NCI-H2107 (cell line): ENCODE data around the gene RASA2.

ENCODE experiments used
- DNase-seq: peaks from one replicate; lab custom pipeline; 2025; lab: John Stamatoyannopoulos, UW

RASA2 gene

GRCh38 chr3:141646760-141647561 is 160.1 kb downstream of the RASA2 start:
- DNase-seq, result peak; percentile 3

- no peak for DNase-seq
Observed at GRCh38 chr3:141647562-141647915, 160.7 kb downstream of the RASA2 start.

DNA sequence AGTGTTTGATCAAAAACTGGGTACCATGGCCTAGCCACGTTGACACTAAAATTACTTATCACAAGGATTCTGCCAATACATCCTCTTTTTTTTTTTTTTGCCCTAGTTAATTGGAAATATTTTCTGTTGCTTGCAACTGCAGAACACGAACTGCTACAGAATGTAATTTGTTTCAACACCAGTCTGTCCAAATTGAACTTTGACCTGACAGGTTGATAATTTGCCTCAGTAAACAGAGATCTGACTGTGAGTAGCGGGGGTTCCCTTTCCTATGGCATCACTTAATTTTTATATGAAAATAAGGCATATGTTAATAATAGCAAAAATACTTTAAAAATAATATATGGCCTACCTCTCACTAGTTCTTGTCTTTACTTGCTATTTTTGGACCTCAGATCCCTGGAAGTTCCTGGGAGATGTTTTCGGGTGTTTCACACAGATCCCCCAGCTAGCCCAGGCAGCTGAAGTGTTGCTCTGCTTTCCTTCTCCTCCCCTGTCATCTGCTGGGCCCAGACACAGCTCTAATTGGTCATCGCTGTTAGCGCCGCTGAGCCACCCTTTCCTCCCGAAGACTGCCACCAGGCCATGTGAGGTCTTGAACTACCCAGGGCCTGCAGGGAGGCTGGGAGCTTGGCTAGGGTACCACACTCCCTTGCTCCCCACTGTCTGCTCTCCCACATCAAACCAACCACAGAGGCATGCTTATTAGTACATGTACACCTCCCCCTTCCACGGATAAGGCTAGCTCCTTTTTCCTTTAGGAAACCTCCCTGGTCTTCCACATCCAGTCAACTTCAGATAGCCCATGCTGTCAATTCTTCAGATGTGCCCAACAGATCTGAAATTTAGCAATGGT is 161.5 kb downstream of the RASA2 start:
- no peak for DNase-seq

GRCh38 chr3:141649871-141650270 is 163.0 kb downstream of the RASA2 start:
- DNase-seq, result no peak

GRCh38 chr3:141650783-141651182 is 164.0 kb downstream of the RASA2 start:
- no peak for DNase-seq

DNA sequence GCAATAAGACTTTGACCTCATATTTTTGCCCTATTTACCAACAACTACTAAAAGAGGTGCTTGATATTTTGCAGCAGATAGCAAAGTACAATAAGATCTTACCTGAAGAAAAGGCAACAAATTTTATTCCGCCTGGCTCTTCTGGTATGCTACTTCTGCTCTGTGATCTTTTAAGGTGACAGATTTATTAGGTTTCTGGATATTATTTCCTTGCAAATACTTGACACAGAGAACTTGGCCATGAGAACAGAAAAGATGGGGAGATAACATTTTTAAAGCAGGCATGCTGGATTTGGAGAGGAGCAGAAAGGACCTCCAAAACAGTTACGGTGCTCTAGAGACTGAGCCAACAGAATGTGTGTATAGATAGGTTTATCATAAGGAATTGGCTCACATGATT is 164.6 kb downstream of the RASA2 start:
- DNase-seq, result no peak

GRCh38 chr3:141652349-141652748 is 165.5 kb downstream of the RASA2 start:
- DNase-seq, result no peak

DNA sequence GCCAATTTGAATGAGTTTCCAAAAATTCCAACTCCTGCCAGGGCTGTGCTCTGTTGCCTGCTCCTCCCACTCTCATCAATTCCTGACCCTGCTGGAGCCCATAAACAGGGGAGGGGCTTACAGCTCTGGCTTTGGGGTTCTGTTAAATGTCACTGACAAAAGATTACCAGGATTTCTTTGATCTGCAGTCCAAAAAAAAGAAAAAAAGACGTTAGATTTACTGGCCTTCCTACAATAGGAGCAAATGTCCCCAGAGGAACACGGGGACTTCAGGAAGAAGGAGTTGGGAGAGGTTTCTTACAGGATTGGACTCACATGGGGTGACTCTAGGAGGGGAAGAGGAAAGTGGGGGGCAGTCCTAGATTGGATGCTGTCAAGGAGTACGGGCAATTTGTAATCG is 167.0 kb downstream of the RASA2 start:
- no peak for DNase-seq

GRCh38 chr3:141655801-141656200 is 169.0 kb downstream of the RASA2 start:
- DNase-seq, result no peak

DNA sequence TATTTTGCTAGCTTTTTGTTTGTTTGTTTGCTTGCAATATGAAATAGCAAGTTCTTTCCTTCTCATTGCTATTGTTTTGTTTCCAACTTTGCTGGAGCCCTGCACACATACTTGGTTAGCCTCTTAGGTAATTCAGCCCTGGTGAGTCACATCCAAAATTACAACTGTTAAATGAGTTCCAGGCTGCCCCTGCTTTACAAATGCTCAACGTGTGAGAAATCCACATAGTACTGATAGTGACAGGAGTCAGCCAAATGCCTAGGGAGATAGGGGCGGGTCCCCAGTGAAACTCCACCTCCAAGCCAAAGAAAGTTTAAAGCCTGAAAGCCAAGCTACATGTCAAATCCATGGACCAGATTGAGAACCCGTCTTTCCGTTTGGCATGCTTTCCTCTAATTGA is 169.9 kb downstream of the RASA2 start:
- no peak for DNase-seq

DNA sequence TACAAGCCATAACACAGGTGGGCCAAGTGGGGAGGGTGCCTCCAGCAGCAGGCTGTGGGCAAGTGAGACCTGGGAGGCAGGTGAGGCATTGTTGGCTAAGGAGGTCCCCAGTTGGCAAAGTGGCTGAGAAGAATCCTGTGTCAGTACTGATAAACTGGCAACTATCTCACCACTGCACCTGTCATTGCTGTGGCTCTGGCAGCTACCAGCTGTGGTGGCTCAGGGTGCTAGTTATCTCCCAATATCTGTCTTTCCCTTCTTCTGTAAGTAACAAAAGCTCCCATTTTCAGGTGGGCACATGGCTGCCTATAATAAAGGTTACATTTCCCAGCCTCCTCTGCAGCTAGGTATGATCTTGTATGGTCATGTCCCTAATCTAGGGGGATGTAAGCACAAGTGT is 170.7 kb downstream of the RASA2 start:
- DNase-seq, result no peak

- DNase-seq, result peak; percentile 51
Observed at GRCh38 chr3:141659821-141660613, 173.2 kb downstream of the RASA2 start.

DNA sequence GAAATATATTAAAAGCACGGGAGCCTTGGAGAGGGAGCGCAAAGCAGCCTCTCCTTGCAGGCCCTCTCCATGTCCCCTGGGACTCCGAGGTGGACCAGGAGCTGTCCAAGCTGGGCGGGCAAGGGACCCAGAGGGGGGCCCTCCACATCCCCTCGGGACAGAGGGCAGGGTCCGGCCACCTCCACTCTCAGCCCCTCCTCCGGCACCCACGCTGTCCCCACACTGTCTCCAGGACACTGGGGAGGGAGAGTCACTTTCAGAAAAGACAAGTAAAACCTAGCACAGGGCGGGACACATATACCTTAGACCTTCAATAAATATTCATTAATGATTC is 173.8 kb downstream of the RASA2 start:
- no peak for DNase-seq

DNA sequence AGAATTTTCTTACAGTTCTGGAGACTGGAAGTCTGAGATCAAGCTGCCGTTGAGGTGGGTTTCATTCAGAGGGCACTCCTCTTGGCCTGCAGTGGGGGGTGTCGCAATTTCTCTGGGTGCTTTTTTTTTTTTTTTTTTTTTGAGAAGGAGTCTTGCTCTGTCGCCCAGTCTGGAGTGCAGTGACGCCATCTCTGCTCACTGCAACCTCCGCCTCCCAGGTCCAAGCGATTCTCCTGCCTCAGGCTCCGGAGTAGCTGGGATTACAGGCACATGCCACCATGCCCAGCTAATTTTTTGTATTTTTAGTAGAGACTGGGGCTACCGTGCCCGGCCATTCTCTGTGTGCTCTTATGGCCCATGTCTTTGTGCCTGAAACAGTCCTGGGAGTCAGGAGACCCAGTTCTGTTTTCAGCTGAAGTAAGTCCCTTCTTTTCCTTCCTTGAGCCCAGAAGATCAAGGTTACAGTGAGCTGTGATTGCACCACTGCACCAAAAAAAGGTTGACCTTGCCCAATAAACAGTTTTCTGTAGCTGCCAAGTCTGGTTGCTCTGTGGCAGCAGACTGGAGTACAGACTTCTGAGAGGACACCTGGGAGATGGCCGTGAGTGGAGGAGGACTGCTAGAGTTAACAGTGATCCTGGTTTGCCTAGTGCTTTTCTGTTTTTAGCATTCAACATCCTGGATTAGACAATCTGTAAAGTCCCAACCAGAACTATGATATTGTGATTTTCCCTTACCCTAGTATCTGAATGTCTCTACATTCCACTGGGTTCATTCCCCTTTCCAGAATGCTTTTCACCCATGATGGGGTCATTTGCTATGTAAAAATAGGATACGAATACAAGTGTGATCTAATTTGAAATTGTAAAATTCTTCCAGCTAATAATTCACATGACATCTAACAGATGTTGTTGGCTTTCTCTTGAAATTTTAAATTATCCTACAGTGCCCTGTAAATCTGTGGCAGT is 174.7 kb downstream of the RASA2 start:
- DNase-seq, result no peak

GRCh38 chr3:141663993-141664392 is 177.2 kb downstream of the RASA2 start:
- no peak for DNase-seq
